ENCODE data around the gene HOMEZ. TPM values are rescaled to one million over a fixed set of nuclear protein-coding genes. Genes with fewer than 3 reads are reported as not detected.
A peak's percentile ranks its signal among the peaks of the same experiment; 100 is the strongest.

The HOMEZ gene
- total RNA-seq, 2 donors from 2014 or later: 23.8 to 32.0 TPM

DNA sequence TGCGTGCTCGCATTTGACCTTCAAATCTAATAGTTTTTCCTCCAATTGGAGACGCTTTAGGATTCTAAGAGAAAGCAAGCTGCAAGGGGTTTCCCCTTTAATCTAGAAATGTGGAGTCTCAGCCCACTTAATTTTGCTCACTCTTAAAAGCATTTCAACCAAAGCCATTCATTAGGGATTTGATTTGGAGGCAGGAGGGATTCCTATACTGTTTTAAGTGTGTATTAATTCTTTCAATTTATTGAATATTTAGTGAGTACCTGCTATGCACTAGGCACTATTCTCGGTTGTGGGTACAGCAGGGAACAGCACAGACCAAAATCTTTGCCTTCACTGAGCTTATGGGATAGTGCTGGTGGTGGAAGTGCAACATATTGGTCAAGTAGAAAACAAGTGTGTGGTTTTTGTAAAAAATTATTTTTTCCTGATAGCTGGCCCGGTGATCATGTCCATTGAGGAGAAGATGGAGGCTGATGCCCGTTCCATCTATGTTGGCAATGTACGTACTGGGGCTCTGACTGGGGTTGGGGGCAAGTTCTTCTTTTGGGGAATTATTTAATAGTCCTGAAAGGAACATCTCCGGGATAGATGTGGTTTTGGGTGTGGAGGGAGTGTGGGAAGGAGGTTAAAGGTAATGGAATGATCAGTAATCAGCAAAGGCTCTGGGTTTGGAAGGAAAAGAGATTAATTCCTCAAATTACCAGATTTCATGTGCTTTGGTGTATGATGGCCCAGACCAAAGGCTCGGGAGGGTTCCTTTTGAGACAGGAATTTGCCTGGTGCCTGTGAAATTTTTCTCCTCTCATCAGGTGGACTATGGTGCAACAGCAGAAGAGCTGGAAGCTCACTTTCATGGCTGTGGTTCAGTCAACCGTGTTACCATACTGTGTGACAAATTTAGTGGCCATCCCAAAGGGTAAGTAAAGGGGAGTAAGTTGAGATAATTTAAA is 36.9 kb upstream of the HOMEZ start:
- H3K36me3 ChIP-seq (ENCODE audit: control insufficient read depth, insufficient read depth, low read length): peaks cover 46% of the 10 kb centered on the region
- 61 to 62% methylated on average over 5 to 10 of the region's 10 CpGs for WGBS, 2 experiments (ENCODE audit: insufficient coverage in 1 of 2, insufficient read length in 1 of 2)
- Mint-ChIP-seq H3K4me1 (peaks cover 10% of the 10 kb centered on the region), H3K27me3 (ENCODE audit: insufficient read depth) (no peaks in the 10 kb centered on the region), H3K36me3 (ENCODE audit: low read depth) (peaks cover 56% of the 10 kb centered on the region), H3K27ac (peak overlapping the region; percentile 97), H3K4me3 (peak overlapping the region; percentile 98), H3K9me3 (no peaks in the 10 kb centered on the region)
- no peaks in the 10 kb centered on the region for H3K9me3 ChIP-seq (ENCODE audit: control insufficient read depth, low read length)
- H3K27me3 ChIP-seq (ENCODE audit: control insufficient read depth, insufficient read depth, low read length, poor library complexity, severe bottlenecking): no peaks in the 10 kb centered on the region
- peak overlapping the region; percentile 95 for H3K4me3 ChIP-seq (ENCODE audit: low read length)
- no peak for DNase-seq
- peaks cover 6% of the 10 kb centered on the region for H3K4me1 ChIP-seq (ENCODE audit: control insufficient read depth, insufficient read depth, low read length)
- peak overlapping the region; percentile 92 for H3K9ac ChIP-seq (ENCODE audit: extremely low read depth, low read length, poor library complexity, severe bottlenecking)
- TF ChIP-seq, protein P1, sequence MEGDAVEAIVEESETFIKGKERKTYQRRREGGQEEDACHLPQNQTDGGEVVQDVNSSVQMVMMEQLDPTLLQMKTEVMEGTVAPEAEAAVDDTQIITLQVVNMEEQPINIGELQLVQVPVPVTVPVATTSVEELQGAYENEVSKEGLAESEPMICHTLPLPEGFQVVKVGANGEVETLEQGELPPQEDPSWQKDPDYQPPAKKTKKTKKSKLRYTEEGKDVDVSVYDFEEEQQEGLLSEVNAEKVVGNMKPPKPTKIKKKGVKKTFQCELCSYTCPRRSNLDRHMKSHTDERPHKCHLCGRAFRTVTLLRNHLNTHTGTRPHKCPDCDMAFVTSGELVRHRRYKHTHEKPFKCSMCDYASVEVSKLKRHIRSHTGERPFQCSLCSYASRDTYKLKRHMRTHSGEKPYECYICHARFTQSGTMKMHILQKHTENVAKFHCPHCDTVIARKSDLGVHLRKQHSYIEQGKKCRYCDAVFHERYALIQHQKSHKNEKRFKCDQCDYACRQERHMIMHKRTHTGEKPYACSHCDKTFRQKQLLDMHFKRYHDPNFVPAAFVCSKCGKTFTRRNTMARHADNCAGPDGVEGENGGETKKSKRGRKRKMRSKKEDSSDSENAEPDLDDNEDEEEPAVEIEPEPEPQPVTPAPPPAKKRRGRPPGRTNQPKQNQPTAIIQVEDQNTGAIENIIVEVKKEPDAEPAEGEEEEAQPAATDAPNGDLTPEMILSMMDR (conservative IDR thresholded peaks at IDR 0.05): no peak
- peak overlapping the region; percentile 61 for H3K27ac ChIP-seq (ENCODE audit: low read depth, low read length)

- Histone ChIP-seq H3K9me3 (ENCODE audit: control insufficient read depth, low read length) (no peaks in the 10 kb centered on the region), H3K4me1 (ENCODE audit: control insufficient read depth, insufficient read depth, low read length) (peaks cover 6% of the 10 kb centered on the region), H3K9ac (ENCODE audit: extremely low read depth, low read length, poor library complexity, severe bottlenecking) (peak overlapping the region; percentile 92), H3K4me3 (ENCODE audit: low read length) (peak overlapping the region; percentile 95), H3K27me3 (ENCODE audit: control insufficient read depth, insufficient read depth, low read length, poor library complexity, severe bottlenecking) (no peaks in the 10 kb centered on the region), H3K36me3 (ENCODE audit: control insufficient read depth, insufficient read depth, low read length) (peaks cover 46% of the 10 kb centered on the region), H3K27ac (ENCODE audit: low read depth, low read length) (peak overlapping the region; percentile 90)
- H3K36me3 Mint-ChIP-seq (ENCODE audit: low read depth): peaks cover 56% of the 10 kb centered on the region
- no peaks in the 10 kb centered on the region for H3K9me3 Mint-ChIP-seq
- DNase-seq: peak; percentile 73
- H3K4me3 Mint-ChIP-seq: peak overlapping the region; percentile 98
- H3K4me1 Mint-ChIP-seq: peaks cover 10% of the 10 kb centered on the region
- 0% methylated on average over 5 to 50 of the region's 64 CpGs for WGBS, 2 experiments (ENCODE audit: insufficient coverage in 1 of 2, insufficient read length in 1 of 2)
- H3K27me3 Mint-ChIP-seq (ENCODE audit: insufficient read depth): no peaks in the 10 kb centered on the region
- peak overlapping the region; percentile 97 for H3K27ac Mint-ChIP-seq
- TF ChIP-seq, protein P1 (conservative IDR thresholded peaks at IDR 0.05): no peak
These were observed 35.9 kb upstream of the HOMEZ start for GRCh38 chr14:23321572-23322547.

Measured in endodermal cell (in vitro differentiated cells).